NB4 (cell line): ENCODE results near the gene IFNL2.

Source experiments
- DNase-seq: peaks from one replicate; pipeline ENCODE4 v3.0.0; 2010; ENCODE audit warnings: low read depth
- H3K4me3 ChIP-seq: one replicate; pipeline ENCODE4 v1.5.1; 2011; ENCODE audit warnings: mild to moderate bottlenecking, low read depth, low read length, moderate library complexity
- CTCF ChIP-seq: IDR thresholded peaks from one replicate; pipeline ENCODE4 v1.5.1; 2012; ENCODE audit warnings: low read depth, low read length
- MAX ChIP-seq: IDR thresholded peaks from 2 replicates; pipeline ENCODE4 v1.6.1; 2011; ENCODE audit warnings: low read depth, low read length
- MYC ChIP-seq: IDR thresholded peaks from 2 replicates; pipeline ENCODE4 v1.6.1; 2011; ENCODE audit warnings: low read depth, low read length
- POLR2A ChIP-seq: IDR thresholded peaks from 2 replicates; pipeline ENCODE4 v1.6.1; 2011; ENCODE audit warnings: mild to moderate bottlenecking; ENCODE audit not compliant: insufficient read length; ENCODE audit errors: extremely low read depth

The IFNL2 gene

GRCh38 chr19:39246951-39247669 is 21.1 kb upstream of the IFNL2 start:
- no peak overlapping the region for H3K4me3 ChIP-seq
- no peak for DNase-seq
- no peak for TF ChIP-seq POLR2A
- TF ChIP-seq MAX = no peak
- TF ChIP-seq MYC = no peak
- no peak for TF ChIP-seq CTCF

- TF ChIP-seq MAX = no peak
- TF ChIP-seq POLR2A = no peak
- no peak for TF ChIP-seq MYC
- no peak for TF ChIP-seq CTCF
- no peak overlapping the region for H3K4me3 ChIP-seq
- no peak for DNase-seq
Observed at GRCh38 chr19:39247701-39248664, 20.2 kb upstream of the IFNL2 start.

- no peak for DNase-seq
- no peak within 1 kb of the TSS for H3K4me3 ChIP-seq
- TF ChIP-seq MYC (no peak), CTCF (no peak), MAX (no peak), POLR2A (no peak)
Observed at GRCh38 chr19:39248806-39249205, 19.4 kb upstream of the IFNL2 start, which contains the start of gene IFNL4. Gene IFNL4, minus strand, starts transcription at chr19:39248856.

GRCh38 chr19:39251081-39251480 is 17.1 kb upstream of the IFNL2 start:
- DNase-seq = no peak
- TF ChIP-seq MAX = no peak
- TF ChIP-seq POLR2A = no peak
- TF ChIP-seq MYC = no peak
- TF ChIP-seq CTCF = no peak
- no peak overlapping the region for H3K4me3 ChIP-seq

GRCh38 chr19:39251846-39252245 is 16.4 kb upstream of the IFNL2 start:
- no peak for DNase-seq
- TF ChIP-seq POLR2A (no peak), MAX (no peak), CTCF (no peak), MYC (no peak)

More at GRCh38 chr19:39251846-39252245, 16.4 kb upstream of the IFNL2 start:
- no peak overlapping the region for H3K4me3 ChIP-seq
